LoVo (cell line): ENCODE data around the gene ESPNL.
"Not testable (repeated sequence)": the region's sequence is repeated elsewhere in the genome, so short reads cannot be mapped to it uniquely, and the experiment has no call there.

ENCODE experiments used
- DNase-seq: peaks from one replicate; pipeline ENCODE4 v3.0.0-alpha.2; 2016; ENCODE audit warnings: low spot score

The ESPNL gene

GRCh38 chr2:238114851-238115660, 14.9 kb downstream of the ESPNL start:
- DNase-seq = no peak

- not testable (repeated sequence) for DNase-seq
These were observed 15.6 kb downstream of the ESPNL start for GRCh38 chr2:238115709-238116108.

- no peak for DNase-seq
These were observed 16.4 kb downstream of the ESPNL start for GRCh38 chr2:238116298-238117198.

GRCh38 chr2:238117199-238118154, 17.3 kb downstream of the ESPNL start:
- peak; percentile 16 for DNase-seq

- DNase-seq = no peak
These were observed 19.8 kb downstream of the ESPNL start for GRCh38 chr2:238119756-238120462.

- DNase-seq = no peak
These were observed 20.5 kb downstream of the ESPNL start for GRCh38 chr2:238120463-238121298.

GRCh38 chr2:238121511-238122286, 21.6 kb downstream of the ESPNL start:
- DNase-seq = no peak

- DNase-seq = no peak
These were observed 22.4 kb downstream of the ESPNL start for GRCh38 chr2:238122287-238123217.

- no peak for DNase-seq
These were observed 23.3 kb downstream of the ESPNL start for GRCh38 chr2:238123218-238123971.

- no peak for DNase-seq
These were observed 23.9 kb downstream of the ESPNL start for GRCh38 chr2:238123991-238124470.

GRCh38 chr2:238124488-238125126, 24.5 kb downstream of the ESPNL start:
- DNase-seq = no peak

- no peak for DNase-seq
These were observed 25.2 kb downstream of the ESPNL start for GRCh38 chr2:238125127-238125885.

- no peak for DNase-seq
These were observed 26.2 kb downstream of the ESPNL start for GRCh38 chr2:238126338-238126737.

- DNase-seq = no peak
These were observed 26.6 kb downstream of the ESPNL start for GRCh38 chr2:238126775-238127164.

- no peak for DNase-seq
These were observed 27.3 kb downstream of the ESPNL start for GRCh38 chr2:238127165-238128060.
